Adipocyte (in vitro differentiated cells): ENCODE results near the gene SLC6A20.

Experiments
- DNase-seq: peaks from one replicate; pipeline ENCODE4 v3.0.0-alpha.2; 2015; ENCODE audit warnings: low read depth
- H3K27me3 ChIP-seq: replicated peaks from 2 replicates; pipeline ENCODE4 v1.7.0; 2013; ENCODE audit warnings: mild to moderate bottlenecking, low read length, moderate library complexity; ENCODE audit not compliant: control insufficient read depth, insufficient read depth
- H3K36me3 ChIP-seq: 2 replicates; pipeline ENCODE4 v1.7.0; 2013; ENCODE audit warnings: low read length, mild to moderate bottlenecking, moderate library complexity; ENCODE audit not compliant: control insufficient read depth, insufficient read depth, severe bottlenecking
- H3K4me1 ChIP-seq: 2 replicates; pipeline ENCODE4 v1.7.0; 2013; ENCODE audit warnings: mild to moderate bottlenecking, low read length, moderate library complexity; ENCODE audit not compliant: control insufficient read depth, insufficient read depth
- H3K4me3 ChIP-seq: 2 replicates; pipeline ENCODE4 v1.7.0; 2013; ENCODE audit warnings: mild to moderate bottlenecking, low read length, moderate library complexity
- H3K9ac ChIP-seq: 2 replicates; pipeline ENCODE4 v1.7.0; 2013; ENCODE audit warnings: mild to moderate bottlenecking, low read length, moderate library complexity
- H3K9me3 ChIP-seq: 2 replicates; pipeline ENCODE4 v1.7.0; 2013; ENCODE audit warnings: mild to moderate bottlenecking, low read length, moderate library complexity; ENCODE audit not compliant: control insufficient read depth

SLC6A20 gene

GRCh38 chr3:45821127-45821526, 24.8 kb upstream of the SLC6A20 start:
- no peak overlapping the region for H3K9ac ChIP-seq
- H3K27me3 ChIP-seq = no peaks in the 10 kb centered on the region
- H3K4me1 ChIP-seq = peaks cover 25% of the 10 kb centered on the region
- no peak overlapping the region for H3K4me3 ChIP-seq
- H3K9me3 ChIP-seq = no peaks in the 10 kb centered on the region
- H3K36me3 ChIP-seq = peaks cover 28% of the 10 kb centered on the region
- DNase-seq = no peak

- Histone ChIP-seq H3K4me3 (no peak overlapping the region), H3K4me1 (peaks cover 25% of the 10 kb centered on the region), H3K36me3 (peaks cover 13% of the 10 kb centered on the region), H3K27me3 (no peaks in the 10 kb centered on the region), H3K9me3 (no peaks in the 10 kb centered on the region), H3K9ac (no peak overlapping the region)
- DNase-seq = no peak
Observed at GRCh38 chr3:45819543-45819942, 23.2 kb upstream of the SLC6A20 start.

GRCh38 chr3:45817831-45818522, 21.6 kb upstream of the SLC6A20 start:
- no peaks in the 10 kb centered on the region for H3K27me3 ChIP-seq
- H3K36me3 ChIP-seq = peaks cover 8% of the 10 kb centered on the region
- H3K9me3 ChIP-seq = no peaks in the 10 kb centered on the region
- peaks cover 25% of the 10 kb centered on the region for H3K4me1 ChIP-seq
- H3K4me3 ChIP-seq = no peak overlapping the region
- DNase-seq = peak; percentile 43
- no peak overlapping the region for H3K9ac ChIP-seq

- no peak overlapping the region for H3K4me3 ChIP-seq
- no peaks in the 10 kb centered on the region for H3K9me3 ChIP-seq
- no peak overlapping the region for H3K9ac ChIP-seq
- H3K36me3 ChIP-seq = no peaks in the 10 kb centered on the region
- peaks cover 25% of the 10 kb centered on the region for H3K4me1 ChIP-seq
- no peaks in the 10 kb centered on the region for H3K27me3 ChIP-seq
- no peak for DNase-seq
Observed at GRCh38 chr3:45816544-45816943, 20.2 kb upstream of the SLC6A20 start.

- Histone ChIP-seq H3K9me3 (no peaks in the 10 kb centered on the region), H3K9ac (no peak overlapping the region), H3K36me3 (no peaks in the 10 kb centered on the region), H3K4me1 (peaks cover 18% of the 10 kb centered on the region), H3K4me3 (no peak overlapping the region), H3K27me3 (no peaks in the 10 kb centered on the region)
- no peak for DNase-seq
Observed at GRCh38 chr3:45814322-45814721, 18.0 kb upstream of the SLC6A20 start.

GRCh38 chr3:45807681-45808540, 11.6 kb upstream of the SLC6A20 start:
- H3K4me1 ChIP-seq = peaks cover 9% of the 10 kb centered on the region
- H3K4me3 ChIP-seq = no peak overlapping the region
- peaks cover 6% of the 10 kb centered on the region for H3K9me3 ChIP-seq
- H3K9ac ChIP-seq = no peak overlapping the region
- peak; percentile 14 for DNase-seq
- H3K36me3 ChIP-seq = no peaks in the 10 kb centered on the region
- no peaks in the 10 kb centered on the region for H3K27me3 ChIP-seq

- Histone ChIP-seq H3K27me3 (no peaks in the 10 kb centered on the region), H3K9ac (no peak overlapping the region), H3K36me3 (no peaks in the 10 kb centered on the region), H3K9me3 (peaks cover 6% of the 10 kb centered on the region), H3K4me1 (peaks cover 9% of the 10 kb centered on the region), H3K4me3 (no peak overlapping the region)
- no peak for DNase-seq
Observed at GRCh38 chr3:45807133-45807532, 10.8 kb upstream of the SLC6A20 start.

GRCh38 chr3:45806072-45806471, 9.7 kb upstream of the SLC6A20 start:
- H3K4me3 ChIP-seq = no peak overlapping the region
- H3K9ac ChIP-seq = no peak overlapping the region
- no peaks in the 10 kb centered on the region for H3K27me3 ChIP-seq
- DNase-seq = no peak
- H3K36me3 ChIP-seq = no peaks in the 10 kb centered on the region
- H3K4me1 ChIP-seq = peaks cover 9% of the 10 kb centered on the region
- peaks cover 6% of the 10 kb centered on the region for H3K9me3 ChIP-seq

GRCh38 chr3:45803252-45803935, 7.1 kb upstream of the SLC6A20 start:
- Histone ChIP-seq H3K9me3 (peaks cover 9% of the 10 kb centered on the region), H3K4me3 (no peak overlapping the region), H3K36me3 (no peaks in the 10 kb centered on the region), H3K9ac (no peak overlapping the region), H3K27me3 (peaks cover 19% of the 10 kb centered on the region), H3K4me1 (peaks cover 9% of the 10 kb centered on the region)
- no peak for DNase-seq

GRCh38 chr3:45802146-45802545, 5.8 kb upstream of the SLC6A20 start:
- no peak overlapping the region for H3K9ac ChIP-seq
- no peak for DNase-seq
- peaks cover 9% of the 10 kb centered on the region for H3K9me3 ChIP-seq
- H3K36me3 ChIP-seq = no peaks in the 10 kb centered on the region
- H3K4me1 ChIP-seq = no peaks in the 10 kb centered on the region
- H3K4me3 ChIP-seq = no peak overlapping the region
- H3K27me3 ChIP-seq = peaks cover 32% of the 10 kb centered on the region

- no peaks in the 10 kb centered on the region for H3K36me3 ChIP-seq
- no peak overlapping the region for H3K4me3 ChIP-seq
- H3K9me3 ChIP-seq = peaks cover 8% of the 10 kb centered on the region
- peaks cover 10% of the 10 kb centered on the region for H3K4me1 ChIP-seq
- H3K9ac ChIP-seq = no peak overlapping the region
- no peak for DNase-seq
- H3K27me3 ChIP-seq = peaks cover 45% of the 10 kb centered on the region
Observed at GRCh38 chr3:45800611-45801010, 4.3 kb upstream of the SLC6A20 start.
